Ascending aorta (tissue), 2 donors: ENCODE measurements around the gene CSNK2A1. TPM values are rescaled to one million over a fixed set of nuclear protein-coding genes. Genes with fewer than 3 reads are reported as not detected.
A peak's percentile ranks its signal among the peaks of the same experiment; 100 is the strongest.

Experiments used
- DNase-seq, 2 donors: peaks; one replicate each; pipeline ENCODE4 v3.0.0-alpha.2; 2019; ENCODE audit warnings: low spot score in 2 of 2
- H3K27ac ChIP-seq, 2 donors: fragments of 200-600 bp; sonication (generic); one replicate each; pipeline ENCODE4 v1.5.1; 2016 to 2017; ENCODE audit warnings: mild to moderate bottlenecking in 1 of 2
- H3K27me3 ChIP-seq: fragments of 200-600 bp; sonication (generic); one replicate; pipeline ENCODE4 v1.5.1; 2017
- H3K36me3 ChIP-seq, 2 donors: fragments of 200-600 bp; sonication (generic); one replicate each; pipeline ENCODE4 v1.5.1; 2016
- H3K4me1 ChIP-seq, 2 donors: fragments of 200-600 bp; sonication (generic); one replicate each; pipeline ENCODE4 v1.5.1; 2016 to 2017; ENCODE audit warnings: mild to moderate bottlenecking in 1 of 2
- H3K4me3 ChIP-seq, 2 donors: fragments of 200-600 bp; sonication (generic); one replicate each; pipeline ENCODE4 v1.5.1; 2016 to 2017; ENCODE audit warnings: mild to moderate bottlenecking in 1 of 2
- H3K9me3 ChIP-seq, 2 donors: fragments of 200-600 bp; sonication (generic); one replicate each; pipeline ENCODE4 v1.5.1; 2016
- intact Hi-C: fragments of 100-400 bp; cut with DNase I; formaldehyde crosslinking; loops from one replicate; pipeline ENCODE4 v1.15.1; 2023
- total RNA-seq: library from RNA; depleted of rRNA; stranded (reverse); fragments of >200 nt; gene quantifications from one replicate; pipeline ENCODE4 v1.1.0, GENCODE V29; 2016
- TF ChIP-seq, protein P1 (sequence below), 3 experiments: fragments of 200-600 bp in 2 of 3; fragments of 450-650 bp in 1 of 3; sonication (generic) in 2 of 3; IDR thresholded peaks; one replicate each; pipeline ENCODE4 v1.5.1; 2016 to 2019; ENCODE audit warnings: antibody characterized with exemption in 3 of 3, mild to moderate bottlenecking in 1 of 3, moderate library complexity in 1 of 3

Gene CSNK2A1
- total RNA-seq, 1 donor from 2014 or later: 74.1 TPM

DNA sequence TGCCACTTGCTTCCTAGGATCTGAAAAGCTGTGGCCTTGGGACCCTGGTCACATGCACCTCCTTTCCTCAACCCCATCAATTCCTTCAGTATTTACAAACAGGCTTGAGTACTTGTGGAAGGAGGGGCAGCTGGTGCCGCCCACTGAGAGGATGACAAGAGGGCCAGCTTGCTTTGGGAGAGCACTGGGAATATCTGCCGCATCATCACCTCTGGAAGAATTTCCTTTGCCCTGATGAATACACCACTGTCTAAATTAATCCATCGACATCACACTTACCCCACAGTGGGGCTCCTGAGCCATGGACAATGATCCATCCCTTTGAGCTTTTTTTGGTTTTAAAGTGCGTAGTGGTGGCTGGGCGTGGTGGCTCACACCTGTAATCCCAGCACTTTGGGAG lies 107.1 kb downstream of the CSNK2A1 start:
- Histone ChIP-seq H3K4me1 (no peaks in the 10 kb centered on the region), H3K27me3 (no peaks in the 10 kb centered on the region), H3K9me3 (no peaks in the 10 kb centered on the region), H3K36me3 (peaks cover 62 to 83% of the 10 kb centered on the region in 2 donors), H3K27ac (no peak overlapping the region), H3K4me3 (no peak overlapping the region)
- TF ChIP-seq, protein P1, sequence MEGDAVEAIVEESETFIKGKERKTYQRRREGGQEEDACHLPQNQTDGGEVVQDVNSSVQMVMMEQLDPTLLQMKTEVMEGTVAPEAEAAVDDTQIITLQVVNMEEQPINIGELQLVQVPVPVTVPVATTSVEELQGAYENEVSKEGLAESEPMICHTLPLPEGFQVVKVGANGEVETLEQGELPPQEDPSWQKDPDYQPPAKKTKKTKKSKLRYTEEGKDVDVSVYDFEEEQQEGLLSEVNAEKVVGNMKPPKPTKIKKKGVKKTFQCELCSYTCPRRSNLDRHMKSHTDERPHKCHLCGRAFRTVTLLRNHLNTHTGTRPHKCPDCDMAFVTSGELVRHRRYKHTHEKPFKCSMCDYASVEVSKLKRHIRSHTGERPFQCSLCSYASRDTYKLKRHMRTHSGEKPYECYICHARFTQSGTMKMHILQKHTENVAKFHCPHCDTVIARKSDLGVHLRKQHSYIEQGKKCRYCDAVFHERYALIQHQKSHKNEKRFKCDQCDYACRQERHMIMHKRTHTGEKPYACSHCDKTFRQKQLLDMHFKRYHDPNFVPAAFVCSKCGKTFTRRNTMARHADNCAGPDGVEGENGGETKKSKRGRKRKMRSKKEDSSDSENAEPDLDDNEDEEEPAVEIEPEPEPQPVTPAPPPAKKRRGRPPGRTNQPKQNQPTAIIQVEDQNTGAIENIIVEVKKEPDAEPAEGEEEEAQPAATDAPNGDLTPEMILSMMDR (IDR thresholded peaks at IDR 0.05): no peak
- intact Hi-C loops: no loop called here
- DNase-seq: no peak

DNA sequence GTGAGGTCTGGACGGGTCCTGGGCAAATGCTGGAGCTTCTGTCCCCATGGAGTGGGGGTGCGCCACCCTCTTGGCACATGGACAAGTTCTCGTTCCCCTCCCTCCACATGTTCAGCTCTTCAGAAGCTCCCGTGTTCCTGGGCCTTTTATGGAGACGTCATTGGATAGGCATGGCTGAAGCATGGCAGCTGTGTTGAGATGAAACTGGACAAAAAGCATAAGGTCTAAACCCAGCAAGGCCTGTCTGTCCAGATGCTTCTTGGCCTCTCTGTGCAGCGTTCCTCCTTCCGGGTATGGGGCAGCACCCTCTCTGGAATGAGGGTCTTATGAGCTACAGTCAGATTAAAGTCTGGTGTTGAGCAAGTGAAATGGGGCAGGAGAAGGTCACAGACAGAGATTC lies 108.0 kb downstream of the CSNK2A1 start:
- Histone ChIP-seq H3K36me3 (peaks cover 56 to 80% of the 10 kb centered on the region in 2 donors), H3K4me1 (no peaks in the 10 kb centered on the region), H3K27ac (no peak overlapping the region), H3K27me3 (no peaks in the 10 kb centered on the region), H3K4me3 (no peak overlapping the region), H3K9me3 (no peaks in the 10 kb centered on the region)
- no peak for DNase-seq
- intact Hi-C loops: no loop called here
- TF ChIP-seq, protein P1 (IDR thresholded peaks at IDR 0.05): no peak

GRCh38 chr20:434661-435419 lies 108.8 kb downstream of the CSNK2A1 start:
- no peak for DNase-seq
- Histone ChIP-seq H3K4me3 (no peak overlapping the region), H3K27ac (no peak overlapping the region), H3K36me3 (peaks cover 56 to 80% of the 10 kb centered on the region in 2 donors), H3K4me1 (no peaks in the 10 kb centered on the region), H3K9me3 (no peaks in the 10 kb centered on the region), H3K27me3 (no peaks in the 10 kb centered on the region)
- TF ChIP-seq, protein P1 (IDR thresholded peaks at IDR 0.05): no peak
- intact Hi-C loops: loop anchor here (5.0 kb wide), 1 partner anchor 42 kb away; no protein-coding TSS in a partner anchor

GRCh38 chr20:434221-434620 lies 109.4 kb downstream of the CSNK2A1 start:
- H3K9me3 ChIP-seq: no peaks in the 10 kb centered on the region
- TF ChIP-seq, protein P1 (IDR thresholded peaks at IDR 0.05): no peak
- peak in 1 of 2 donors; percentile 21 for DNase-seq
- no peak overlapping the region for H3K27ac ChIP-seq
- H3K4me1 ChIP-seq: no peaks in the 10 kb centered on the region
- peaks cover 51 to 79% of the 10 kb centered on the region in 2 donors for H3K36me3 ChIP-seq
- intact Hi-C loops: loop anchor here (5.0 kb wide), 1 partner anchor 43 kb away; no protein-coding TSS in a partner anchor
- H3K27me3 ChIP-seq: no peaks in the 10 kb centered on the region
- H3K4me3 ChIP-seq: no peak overlapping the region

DNA sequence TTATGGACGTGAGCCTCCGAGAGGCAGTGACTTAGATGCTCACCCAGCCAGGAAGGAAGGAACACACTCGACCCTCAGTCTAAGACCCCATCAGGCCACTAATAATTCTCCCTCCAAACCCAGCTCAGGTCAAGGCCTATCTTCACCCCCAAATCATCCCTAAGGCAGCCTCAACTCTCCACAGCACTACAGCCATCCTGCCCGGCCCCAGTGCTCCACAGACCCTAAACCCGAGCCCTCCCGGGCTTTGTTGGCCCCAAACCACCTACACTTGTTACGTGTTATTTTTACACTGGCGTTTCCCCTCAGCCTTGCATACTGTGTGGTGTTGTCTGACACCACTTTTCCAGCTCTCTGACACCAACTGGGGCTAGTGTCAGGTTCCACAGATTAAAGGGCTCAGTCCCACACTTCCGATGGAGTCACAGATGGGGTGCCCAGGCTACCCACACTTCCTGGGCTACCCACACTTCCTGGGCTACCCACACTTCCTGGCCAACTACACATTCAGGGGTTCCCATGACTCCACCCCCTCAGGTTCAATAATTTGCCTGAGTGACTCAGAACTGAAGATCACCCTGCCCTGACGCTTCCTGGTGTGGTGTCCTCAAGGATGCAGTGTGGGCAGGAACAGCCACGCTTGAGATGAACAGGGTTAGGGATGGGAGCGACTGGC lies 110.2 kb downstream of the CSNK2A1 start:
- intact Hi-C loops: loop anchor here (5.0 kb wide), 1 partner anchor 44 kb away; no protein-coding TSS in a partner anchor
- H3K4me3 ChIP-seq: no peak overlapping the region
- no peaks in the 10 kb centered on the region for H3K9me3 ChIP-seq
- TF ChIP-seq, protein P1 (IDR thresholded peaks at IDR 0.05): no peak
- no peaks in the 10 kb centered on the region for H3K4me1 ChIP-seq
- peaks cover 51 to 78% of the 10 kb centered on the region in 2 donors for H3K36me3 ChIP-seq
- DNase-seq: peak in 1 of 2 donors; percentile 58
- H3K27ac ChIP-seq: no peak overlapping the region
- no peaks in the 10 kb centered on the region for H3K27me3 ChIP-seq
